GM11168 (cell line): ENCODE results near the gene BCAT1.

Experiments
- in situ Hi-C: fragments of 300-500 bp; cut with MboI; formaldehyde crosslinking; loops from one replicate; pipeline ENCODE4 v1.12.0; 2022; ENCODE audit warnings: low sequenced_read_pairs; ENCODE audit not compliant: unreplicated experiment

BCAT1 gene

GRCh38 chr12:24948757-24949722, at the start of gene BCAT1:
Gene BCAT1, minus strand, starts transcription at chr12:24949101. Its CDS starts 169 bp downstream, at chr12:24948932.
- in situ Hi-C loops: no loop called here

- in situ Hi-C loops: loop anchor here (5.0 kb wide), 1 partner anchor 59 kb away; no protein-coding TSS in a partner anchor
Measured at GRCh38 chr12:24997970-24998582, 49.2 kb upstream of the BCAT1 start.

GRCh38 chr12:24997496-24997895, 48.6 kb upstream of the BCAT1 start:
- in situ Hi-C loops: loop anchor here (5.0 kb wide), 1 partner anchor 60 kb away; no protein-coding TSS in a partner anchor

- in situ Hi-C loops: loop anchor here (5.0 kb wide), 1 partner anchor 60 kb away; no protein-coding TSS in a partner anchor
Measured at GRCh38 chr12:24996820-24997219, 47.9 kb upstream of the BCAT1 start.

GRCh38 chr12:24996102-24996797, 47.3 kb upstream of the BCAT1 start:
- in situ Hi-C loops: loop anchor here (5.0 kb wide), 1 partner anchor 61 kb away; no protein-coding TSS in a partner anchor

GRCh38 chr12:24993793-24994192, 44.9 kb upstream of the BCAT1 start:
- in situ Hi-C loops: no loop called here

- in situ Hi-C loops: no loop called here
Measured at GRCh38 chr12:24991209-24992049, 42.5 kb upstream of the BCAT1 start.

- in situ Hi-C loops: loop anchor here (5.0 kb wide), 1 partner anchor 128 kb away; no protein-coding TSS in a partner anchor
Measured at GRCh38 chr12:24989216-24989615, 40.3 kb upstream of the BCAT1 start.

GRCh38 chr12:24982250-24982649, 33.3 kb upstream of the BCAT1 start:
- in situ Hi-C loops: no loop called here

GRCh38 chr12:24979976-24980730, 31.3 kb upstream of the BCAT1 start:
- in situ Hi-C loops: no loop called here

GRCh38 chr12:24979329-24979728, 30.4 kb upstream of the BCAT1 start:
- in situ Hi-C loops: no loop called here

GRCh38 chr12:24977711-24978110, 28.8 kb upstream of the BCAT1 start:
- in situ Hi-C loops: no loop called here

- in situ Hi-C loops: no loop called here
Measured at GRCh38 chr12:24977060-24977459, 28.2 kb upstream of the BCAT1 start.

GRCh38 chr12:24975425-24975824, 26.5 kb upstream of the BCAT1 start:
- in situ Hi-C loops: no loop called here

GRCh38 chr12:24974216-24974615, 25.3 kb upstream of the BCAT1 start:
- in situ Hi-C loops: no loop called here

GRCh38 chr12:24972078-24972477, 23.2 kb upstream of the BCAT1 start:
- in situ Hi-C loops: no loop called here

- in situ Hi-C loops: no loop called here
Measured at GRCh38 chr12:24970177-24970576, 21.3 kb upstream of the BCAT1 start.

GRCh38 chr12:24966951-24967564, 18.2 kb upstream of the BCAT1 start:
- in situ Hi-C loops: no loop called here
